NCI-H226 (cell line): Measurements from ENCODE around the gene RNF186.
A peak's percentile ranks its signal among the peaks of the same experiment; 100 is the strongest.
"Not testable (repeated sequence)": the region's sequence is repeated elsewhere in the genome, so short reads cannot be mapped to it uniquely, and the experiment has no call there.

ENCODE experiments used
- DNase-seq: peaks from one replicate; pipeline ENCODE4 v3.0.0-alpha.2; 2015

The RNF186 gene

DNA sequence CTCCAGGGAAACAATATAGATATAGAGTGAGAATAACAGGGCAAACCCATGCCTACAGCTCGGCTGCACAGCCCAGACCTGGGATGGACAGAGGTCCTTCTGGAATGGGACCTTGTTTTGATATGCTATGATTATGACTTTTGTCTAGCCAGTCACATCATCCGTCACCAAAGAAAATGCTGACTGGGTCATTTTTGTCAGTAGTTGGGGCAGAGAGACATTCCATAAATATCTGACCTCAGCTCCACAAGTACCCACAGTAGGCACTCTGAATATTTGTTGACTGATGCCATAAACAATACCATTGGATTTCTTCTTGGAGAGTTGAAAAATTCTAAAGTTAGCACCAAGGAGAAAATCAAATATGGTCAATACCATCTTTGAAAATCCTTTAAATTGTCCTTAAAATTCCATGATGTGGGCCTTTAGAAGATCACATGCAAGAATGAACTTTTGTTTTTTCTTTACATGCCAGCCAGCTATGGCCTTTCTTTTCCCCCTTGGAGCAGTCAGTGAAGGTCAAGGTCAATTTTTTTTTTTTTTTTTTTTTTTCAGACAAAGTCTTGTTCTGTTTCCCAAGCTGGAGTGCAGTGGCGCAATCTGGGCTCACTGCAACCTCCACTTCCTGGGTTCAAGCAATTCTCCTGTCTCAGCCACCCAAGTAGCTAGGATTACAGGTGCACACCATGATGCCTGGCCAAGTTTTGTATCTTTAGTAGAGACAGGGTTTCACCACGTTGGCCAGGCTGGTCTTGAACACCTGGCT, 22.7 kb downstream of the RNF186 start:
- DNase-seq: no peak

DNA sequence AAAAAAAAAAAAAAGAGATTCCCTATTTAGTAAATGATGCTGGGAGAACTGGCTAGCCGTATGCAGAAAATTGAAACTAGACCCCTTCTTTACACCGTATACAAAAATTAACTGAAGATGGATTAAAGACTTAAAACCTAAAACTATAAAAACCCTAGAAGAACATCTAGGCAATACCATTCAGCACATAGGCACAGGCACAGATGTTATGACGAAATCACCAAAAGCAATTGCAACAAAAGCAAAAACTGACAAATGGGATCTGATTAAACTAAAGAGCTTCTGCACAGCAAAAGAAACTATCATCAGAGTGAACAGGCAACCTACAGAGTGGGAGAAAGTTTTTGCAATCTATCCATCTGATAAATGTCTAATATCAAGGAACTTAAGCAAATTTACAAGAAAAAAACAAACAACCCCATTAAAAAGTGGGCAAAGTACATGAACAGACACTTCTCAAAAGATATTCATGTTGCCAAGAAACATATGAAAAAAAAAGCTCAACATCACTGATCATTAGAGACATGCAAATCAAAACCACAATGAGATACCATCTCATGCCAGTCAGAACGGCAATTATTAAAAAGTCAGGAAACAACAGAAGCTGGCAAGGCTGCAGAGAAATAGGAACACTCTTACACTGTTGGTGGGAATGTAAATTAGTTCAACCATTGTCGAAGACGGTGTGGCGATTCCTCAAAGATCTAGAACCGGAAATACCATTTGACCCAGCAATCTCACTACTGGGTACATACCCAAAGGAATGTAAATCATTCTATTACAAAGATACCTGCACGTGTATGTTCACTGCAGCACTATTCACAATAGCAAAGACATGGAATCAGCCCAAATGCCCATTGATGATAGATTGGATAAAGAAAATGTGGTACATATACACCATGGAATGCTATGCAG, 24.8 kb downstream of the RNF186 start:
- DNase-seq: not testable (repeated sequence)

DNA sequence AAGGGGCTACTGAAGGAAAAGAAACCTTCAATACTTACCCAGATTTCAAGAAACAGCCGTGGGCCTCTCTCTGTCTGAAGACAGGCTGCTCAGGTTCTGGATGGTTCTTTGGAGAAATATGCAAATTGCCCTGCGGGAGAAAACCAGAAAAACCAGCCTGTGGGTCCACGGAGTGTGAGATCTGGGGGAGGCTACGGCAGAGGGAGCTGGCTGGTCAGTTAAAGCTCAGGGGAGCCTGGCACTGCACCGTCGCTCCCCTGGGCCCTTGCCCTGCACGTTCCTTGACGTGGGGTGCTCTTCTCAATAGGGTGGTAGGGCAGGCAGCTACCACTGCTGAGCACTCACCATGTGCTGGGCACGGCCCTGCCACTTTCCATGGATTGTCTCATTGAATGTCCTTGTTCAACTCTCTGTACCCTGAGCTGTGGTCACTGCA, 28.1 kb downstream of the RNF186 start:
- no peak for DNase-seq

DNA sequence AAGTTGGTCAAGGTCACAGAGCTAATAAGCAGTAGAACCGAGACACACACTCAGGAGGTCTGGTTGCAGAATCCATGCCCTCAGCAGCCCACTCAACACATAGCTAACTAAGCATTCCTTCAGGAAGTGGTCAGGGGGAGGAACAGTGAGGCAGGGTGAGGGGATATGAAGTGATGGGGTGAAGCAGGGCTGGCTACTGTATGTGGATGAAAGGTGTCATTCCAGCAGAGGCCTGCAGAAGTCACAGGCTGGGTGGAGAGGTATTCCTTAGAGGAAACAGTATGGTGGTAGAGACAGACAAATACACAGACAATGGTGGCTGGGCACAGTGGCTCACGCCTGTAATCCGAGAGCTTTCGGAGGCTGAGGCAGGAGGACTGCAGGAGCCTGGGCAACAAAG, 29.4 kb downstream of the RNF186 start:
- peak; percentile 31 for DNase-seq

DNA sequence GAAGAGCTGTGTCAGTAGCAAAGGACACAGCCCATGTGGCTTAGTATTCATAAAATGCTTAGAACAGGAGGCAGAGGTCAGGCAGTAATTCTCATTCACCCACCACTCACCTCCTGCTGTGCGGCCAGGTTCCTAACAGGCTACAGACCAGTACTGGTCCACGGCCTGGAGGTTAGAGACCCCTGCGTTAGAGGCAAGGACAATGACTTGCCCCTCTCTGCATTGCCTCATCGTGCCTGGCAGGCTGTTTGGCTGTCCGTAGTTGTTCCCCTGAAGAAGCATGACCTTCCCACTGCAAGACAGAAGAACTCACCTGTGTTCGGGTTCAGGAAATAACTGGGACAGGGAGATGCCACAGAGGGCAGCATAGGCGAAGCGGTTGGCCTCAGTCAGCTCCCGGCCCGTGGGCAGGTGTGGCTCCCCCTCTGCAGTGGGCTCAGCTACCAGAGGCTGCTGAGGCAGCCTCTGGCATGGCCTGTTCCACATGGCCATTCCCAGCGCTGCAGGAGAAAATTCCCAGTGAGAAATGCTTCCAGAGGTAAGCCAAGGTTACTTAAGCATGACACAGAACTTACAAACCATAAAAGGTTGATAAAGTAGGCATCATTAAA, 34.7 kb downstream of the RNF186 start:
- no peak for DNase-seq

DNA sequence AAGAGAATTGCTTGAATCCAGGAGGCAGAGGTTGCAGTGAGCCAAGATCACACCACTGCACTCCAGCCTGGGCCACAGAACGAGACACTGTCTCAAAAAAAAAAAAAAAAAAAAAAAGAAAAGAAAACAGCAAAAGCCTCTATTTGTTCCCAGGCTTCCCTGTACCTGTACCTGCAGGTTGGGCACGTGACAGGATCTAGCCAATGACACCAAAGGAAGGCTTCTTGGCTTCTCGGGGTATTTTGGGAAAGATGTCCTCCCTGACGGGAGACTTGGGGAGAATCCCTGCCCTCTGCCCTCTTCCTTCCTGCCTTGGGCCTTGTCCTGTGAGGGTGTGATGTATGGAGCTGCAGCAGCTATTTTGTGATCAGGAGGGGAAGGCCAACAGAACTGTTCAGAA, 38.1 kb downstream of the RNF186 start:
- no peak for DNase-seq

DNA sequence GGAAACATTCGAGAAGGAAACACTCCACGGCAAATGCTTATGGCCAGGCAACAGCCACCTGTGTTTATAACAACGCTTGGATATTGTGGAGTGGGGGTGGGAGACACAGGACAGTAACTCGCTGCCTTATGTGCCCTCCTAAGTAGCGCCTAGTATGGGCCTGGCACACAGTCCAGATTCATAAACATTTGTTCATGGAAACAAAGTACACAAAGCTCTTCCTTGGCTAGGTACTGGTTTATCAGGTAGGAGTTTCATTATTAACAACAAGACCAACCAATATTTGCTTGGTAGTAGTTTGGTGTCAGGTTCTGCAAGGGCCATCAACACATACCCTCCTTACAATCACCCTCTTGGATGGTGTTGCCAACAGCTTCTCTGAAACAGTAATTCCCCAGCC, 38.8 kb downstream of the RNF186 start:
- DNase-seq: no peak

DNA sequence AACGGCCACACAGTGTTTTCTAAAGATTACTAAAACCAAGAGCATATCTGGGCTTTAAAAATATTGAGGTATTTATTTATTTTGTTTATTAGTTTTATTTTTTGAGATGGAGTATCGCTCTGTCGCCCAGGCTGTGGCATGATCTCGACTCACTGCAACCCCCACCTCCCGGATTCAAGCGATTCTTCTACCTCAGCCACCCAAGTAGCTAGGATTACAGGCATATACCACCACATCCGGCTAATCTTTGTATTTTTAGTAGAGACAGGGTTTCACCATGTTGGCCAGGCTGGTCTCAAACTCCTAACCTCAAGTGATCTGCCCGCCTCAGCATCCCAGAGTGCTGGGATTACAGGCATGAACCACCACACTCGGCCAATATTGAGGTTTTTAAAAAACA, 39.3 kb downstream of the RNF186 start:
- DNase-seq: no peak

DNA sequence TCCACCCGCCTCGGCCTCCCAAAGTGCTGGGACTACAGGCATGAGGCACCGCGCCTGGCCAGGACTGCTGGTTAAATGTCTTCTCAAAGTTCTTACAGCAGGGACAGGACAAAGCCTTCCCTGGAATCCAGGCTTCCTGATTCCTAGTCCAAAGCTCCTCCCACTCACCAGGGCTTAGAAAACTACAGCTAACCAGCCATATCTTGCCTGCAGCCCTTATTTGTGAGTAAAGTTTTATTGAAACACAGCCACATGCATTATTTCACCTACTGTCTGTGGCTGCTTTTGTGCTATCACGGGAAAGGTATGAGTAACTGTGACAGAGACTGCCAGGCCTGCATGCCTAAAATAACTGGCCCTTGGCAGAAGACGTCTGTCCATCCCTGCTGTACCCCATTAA, 39.8 kb downstream of the RNF186 start:
- peak; percentile 60 for DNase-seq

DNA sequence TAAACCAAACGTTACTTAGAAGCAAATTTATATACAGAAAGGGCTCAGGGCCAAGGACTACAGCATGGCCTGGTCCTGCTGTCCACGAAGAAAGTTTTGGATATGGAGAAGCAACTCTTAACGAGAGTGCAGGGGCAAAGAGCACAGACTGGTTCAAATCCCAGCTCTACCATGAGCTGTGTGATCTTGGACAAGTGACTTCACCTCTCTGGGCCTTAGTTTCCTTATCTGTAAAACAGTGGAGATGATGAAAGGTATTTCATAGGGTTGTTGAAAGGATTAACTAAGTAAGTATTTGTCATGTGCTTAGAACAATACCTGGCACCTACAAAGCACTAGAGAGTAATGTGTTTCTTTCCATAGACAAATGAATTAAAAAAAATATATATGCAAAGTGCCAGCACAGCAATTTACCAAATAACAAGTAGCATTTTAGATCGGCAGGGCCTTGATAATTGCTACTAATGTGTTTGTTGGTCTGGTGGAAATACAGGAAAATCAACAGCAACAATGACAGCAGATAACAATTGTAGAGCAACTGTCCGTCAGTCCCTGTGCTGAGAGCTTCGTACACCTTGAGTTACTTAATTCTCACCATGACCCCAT, 40.8 kb downstream of the RNF186 start:
- DNase-seq: no peak

DNA sequence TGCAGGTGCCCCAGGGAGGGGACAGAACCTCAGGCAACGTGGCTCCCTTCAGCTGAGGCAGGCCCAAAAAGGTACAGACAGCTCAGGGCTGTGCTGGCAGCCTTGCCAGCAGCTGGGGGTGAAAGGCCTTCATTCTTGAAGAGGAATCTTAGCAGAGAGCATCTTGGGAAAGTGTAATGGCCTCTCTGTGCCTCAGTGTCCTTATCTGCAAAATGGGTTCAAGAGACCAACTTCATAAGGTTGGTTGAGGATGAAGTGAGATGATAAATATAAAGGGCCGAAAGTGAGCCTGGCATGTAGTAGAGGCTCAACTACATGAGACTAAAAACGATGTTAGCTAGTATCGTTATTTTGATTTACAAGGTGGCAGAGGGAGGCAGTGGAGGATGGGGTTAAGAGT, 41.6 kb downstream of the RNF186 start:
- DNase-seq: no peak

DNA sequence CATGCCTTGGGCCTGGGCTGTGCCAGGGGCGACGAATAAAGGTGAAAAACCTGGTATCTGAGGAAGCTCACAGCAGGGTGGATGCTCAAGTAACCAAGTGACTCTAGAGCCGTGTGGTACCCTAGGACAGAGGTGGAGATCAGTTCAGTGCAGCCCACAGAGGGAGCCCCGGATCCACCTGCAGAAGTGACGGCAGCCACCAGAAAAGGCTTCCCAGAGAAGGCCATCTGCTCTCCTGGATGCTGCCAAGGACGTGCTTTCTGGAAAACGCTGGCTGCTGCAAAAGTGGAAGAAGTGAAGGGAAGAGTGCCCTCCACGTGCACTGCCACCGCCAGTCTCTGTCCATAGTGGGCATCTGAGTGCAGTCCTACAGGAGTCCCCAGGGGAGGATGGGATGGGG, 43.0 kb downstream of the RNF186 start:
- no peak for DNase-seq

DNA sequence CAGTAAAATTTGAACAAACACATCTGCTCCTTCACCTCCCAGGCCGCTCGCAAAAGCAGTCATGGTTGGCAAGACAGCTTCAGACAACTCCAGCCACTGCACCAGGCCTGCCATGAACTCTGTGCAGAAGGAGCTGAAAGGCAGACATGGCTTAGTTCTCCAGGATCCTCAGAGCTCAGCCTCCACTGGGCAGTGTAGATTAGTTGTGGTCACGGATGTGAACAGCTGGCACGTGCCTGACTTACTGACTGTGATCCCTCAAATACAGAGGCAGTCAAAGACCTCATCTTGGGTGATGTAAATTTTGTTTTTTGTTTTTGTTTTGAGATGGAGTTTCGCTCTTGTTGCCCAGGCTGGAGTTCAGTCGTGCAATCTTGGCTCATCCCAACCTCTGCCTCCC, 43.7 kb downstream of the RNF186 start:
- DNase-seq: no peak

DNA sequence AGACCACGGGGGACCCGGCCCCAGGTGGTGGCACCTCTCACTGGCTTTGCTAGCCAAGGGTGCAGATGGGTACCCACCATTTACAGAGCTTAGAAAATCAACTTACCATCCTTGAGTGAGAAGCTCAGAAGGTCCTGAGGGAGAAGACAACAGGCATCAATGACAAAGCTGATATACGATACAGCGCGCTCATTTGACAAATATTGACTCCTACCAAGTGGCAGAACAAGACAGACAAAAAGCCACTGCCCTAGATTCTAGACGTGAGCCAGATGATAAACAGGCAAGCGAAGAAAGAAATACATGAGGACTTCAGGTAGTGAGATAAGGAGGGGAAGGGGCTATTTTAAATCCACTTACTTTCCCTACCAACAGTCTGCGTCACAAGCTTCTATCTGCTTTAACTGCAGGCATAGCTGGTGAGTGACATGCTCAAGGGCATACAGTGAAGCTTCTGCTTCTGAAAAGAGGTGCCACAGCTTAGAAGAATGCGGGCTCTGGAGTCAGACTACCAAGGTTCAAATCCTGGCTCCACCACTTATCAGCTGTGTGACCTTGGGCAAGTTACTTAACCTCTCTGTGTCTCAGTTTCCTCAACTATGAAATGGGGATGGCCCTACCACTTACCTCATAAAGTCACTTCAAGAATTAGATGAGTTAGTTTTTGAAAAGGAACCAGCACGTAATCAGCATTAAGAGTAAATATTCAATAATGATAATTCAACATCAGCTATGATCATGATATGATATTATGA, 44.5 kb downstream of the RNF186 start:
- DNase-seq: no peak

DNA sequence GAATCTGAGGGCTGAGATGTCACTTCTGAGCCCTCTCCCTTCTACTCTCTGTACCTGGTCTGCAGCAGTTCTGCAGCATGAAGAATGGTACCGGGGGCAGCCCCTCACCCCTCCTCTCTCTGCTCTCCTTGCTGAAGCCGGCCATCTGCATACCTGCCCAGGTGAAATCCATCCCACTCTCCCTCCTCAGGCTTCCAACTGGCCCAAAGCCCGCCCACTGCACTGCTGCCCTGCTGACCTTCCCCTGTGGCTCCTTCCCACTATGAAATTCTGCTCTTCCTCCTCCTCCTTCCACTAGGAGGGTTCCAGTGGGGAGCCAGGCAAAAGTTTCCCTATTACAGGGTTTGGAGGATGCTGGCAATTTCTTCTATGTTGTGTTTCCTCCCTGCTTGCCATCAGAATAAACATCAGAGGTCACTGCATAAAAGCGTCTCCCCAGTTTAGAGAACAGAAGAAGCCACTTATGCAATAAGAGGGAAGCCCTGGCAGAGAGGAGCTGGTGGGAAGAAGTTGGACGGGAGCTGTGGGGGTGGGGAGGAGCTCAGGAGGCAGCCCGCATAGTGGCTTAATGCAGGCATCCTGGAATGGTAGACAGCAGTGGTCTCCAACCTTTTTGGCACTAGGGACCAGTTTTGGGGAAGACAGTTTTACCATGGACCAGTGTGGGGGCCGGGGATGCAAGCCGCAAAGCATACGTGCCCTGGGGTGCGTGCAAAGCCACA, 45.7 kb downstream of the RNF186 start:
- DNase-seq: no peak

DNA sequence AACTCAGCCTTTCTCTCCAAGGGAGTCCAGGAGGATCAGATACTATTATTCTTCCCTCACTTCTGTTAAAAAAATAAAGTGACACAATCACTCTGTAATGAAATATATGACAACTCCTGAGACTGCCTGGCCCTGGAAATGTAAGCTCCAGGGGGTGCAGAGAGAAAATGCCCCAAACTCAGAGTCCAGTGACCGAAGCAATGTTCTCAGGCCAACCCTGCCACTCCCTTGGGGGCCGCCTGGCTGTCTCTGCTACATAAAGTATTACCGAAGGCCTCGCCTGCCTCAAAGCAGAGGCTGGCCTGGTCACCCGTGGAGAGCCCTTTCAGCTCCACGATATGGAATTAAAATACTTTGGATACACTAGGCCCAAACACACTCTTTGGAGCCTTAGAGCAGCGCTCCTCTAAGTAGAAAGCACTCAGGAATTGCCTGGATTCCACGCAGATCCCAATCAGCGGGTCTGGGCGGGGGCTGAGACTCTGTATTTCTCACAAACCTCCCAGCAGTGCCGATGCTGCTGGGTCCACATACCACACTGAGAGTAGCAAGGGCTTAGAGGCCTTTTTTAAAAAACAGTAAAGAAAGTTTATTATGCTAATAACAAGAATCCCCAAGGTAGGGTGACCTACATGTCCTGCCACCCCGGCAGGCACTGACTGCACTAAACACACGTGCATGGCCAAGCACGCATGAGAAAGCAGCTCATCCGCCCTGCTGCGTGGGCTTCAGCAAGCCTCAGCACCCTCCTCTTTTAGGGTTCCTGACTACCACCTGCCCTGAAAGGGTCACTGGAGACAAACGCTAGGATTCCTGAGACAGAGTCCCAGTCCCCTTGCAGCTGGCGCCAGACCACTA, 46.5 kb downstream of the RNF186 start:
- DNase-seq: no peak

DNA sequence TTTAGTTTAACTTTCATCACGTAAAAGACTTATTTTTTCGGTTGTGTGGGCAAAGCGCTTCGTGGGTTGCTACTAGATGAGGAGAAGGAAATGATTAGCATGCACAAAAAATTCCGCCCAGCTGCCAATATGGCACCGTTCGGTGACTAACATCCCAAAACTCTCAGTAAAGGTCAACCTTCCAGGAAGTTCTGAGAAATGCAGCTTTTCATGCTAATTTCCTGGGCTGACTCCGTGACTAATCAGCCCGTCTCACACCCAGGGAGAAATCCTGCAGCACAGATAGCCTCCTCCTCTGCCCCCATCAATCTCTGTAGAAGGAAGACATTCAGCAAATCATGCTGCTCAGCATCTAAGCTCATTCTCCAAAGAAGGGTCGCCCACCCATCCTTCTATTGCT, 49.5 kb downstream of the RNF186 start:
- DNase-seq: peak; percentile 96

DNA sequence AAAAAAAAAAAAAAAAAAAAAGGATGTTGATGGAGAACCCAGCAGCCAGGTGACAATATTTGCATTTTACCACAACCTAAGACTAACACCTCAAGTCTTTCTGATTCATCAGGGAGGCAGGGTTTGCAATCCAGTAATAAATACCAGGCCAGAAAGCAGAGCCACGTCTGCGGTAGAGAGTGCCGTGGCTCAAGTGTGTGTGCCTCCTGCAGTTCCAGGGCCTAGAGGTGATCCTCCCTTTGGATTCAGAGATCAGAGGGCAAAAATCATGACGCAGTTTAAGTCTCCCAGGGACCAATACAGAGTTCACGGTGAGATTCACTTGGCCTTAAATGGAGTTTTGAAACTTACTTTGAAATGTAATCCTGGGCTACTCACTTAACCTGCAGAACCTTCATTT, 50.2 kb downstream of the RNF186 start:
- peak; percentile 70 for DNase-seq
